Measurements from ENCODE around the gene AUTS2.

The AUTS2 gene

DNA sequence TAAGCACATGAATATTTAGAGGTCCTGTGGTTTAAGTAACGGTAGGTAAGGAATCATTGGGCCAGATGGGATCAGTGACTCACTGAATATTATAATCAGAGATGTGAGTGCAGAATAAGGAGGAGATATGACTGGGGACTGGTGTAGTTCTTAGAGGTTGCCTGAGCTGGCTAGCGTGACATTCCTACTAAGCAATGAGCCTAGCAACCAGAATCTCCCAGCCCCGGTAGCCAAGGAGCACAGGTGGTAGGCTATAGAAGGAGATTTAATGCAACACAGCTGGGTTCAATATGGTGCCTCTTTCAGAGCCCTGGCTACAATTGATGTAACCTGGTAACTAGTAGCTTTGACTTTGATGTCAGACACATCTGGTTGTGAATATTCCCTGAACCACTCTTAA is 641.6 kb downstream of the AUTS2 start:
- Histone ChIP-seq H3K27ac (ENCODE audit: poor library complexity, severe bottlenecking) (no peak overlapping the region), H3K9me3 (ENCODE audit: severe bottlenecking) (no peaks in the 10 kb centered on the region)
- ATAC-seq (ENCODE audit: low read depth) = no peak

DNA sequence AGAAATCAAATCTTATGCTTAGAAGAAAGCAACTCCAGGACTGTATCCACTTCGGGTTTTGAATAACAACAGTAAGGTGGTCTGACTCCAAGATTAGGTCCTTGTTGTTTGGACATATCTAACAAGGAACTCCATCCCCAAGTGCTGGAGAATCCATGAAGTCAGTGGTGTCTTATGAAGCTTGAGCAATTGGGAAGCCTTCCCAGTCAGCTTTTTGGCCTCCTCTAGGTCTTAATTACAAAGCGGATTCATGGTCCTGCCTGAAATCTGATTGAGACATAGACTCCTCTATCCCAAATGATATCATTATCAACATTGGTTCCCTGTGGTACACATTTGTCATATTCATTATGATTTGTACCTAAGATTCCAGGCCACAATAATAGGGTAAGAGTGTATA is 642.6 kb downstream of the AUTS2 start:
- Histone ChIP-seq H3K4me3 (ENCODE audit: severe bottlenecking) (no peak overlapping the region), H3K4me1 (ENCODE audit: insufficient read depth, poor library complexity, severe bottlenecking) (no peaks in the 10 kb centered on the region), H3K27ac (ENCODE audit: poor library complexity, severe bottlenecking) (no peak overlapping the region), H3K36me3 (ENCODE audit: low read depth) (no peaks in the 10 kb centered on the region), H3K27me3 (ENCODE audit: insufficient read depth, poor library complexity, severe bottlenecking) (no peaks in the 10 kb centered on the region), H3K9me3 (ENCODE audit: severe bottlenecking) (no peaks in the 10 kb centered on the region)
- TF ChIP-seq, protein P1, sequence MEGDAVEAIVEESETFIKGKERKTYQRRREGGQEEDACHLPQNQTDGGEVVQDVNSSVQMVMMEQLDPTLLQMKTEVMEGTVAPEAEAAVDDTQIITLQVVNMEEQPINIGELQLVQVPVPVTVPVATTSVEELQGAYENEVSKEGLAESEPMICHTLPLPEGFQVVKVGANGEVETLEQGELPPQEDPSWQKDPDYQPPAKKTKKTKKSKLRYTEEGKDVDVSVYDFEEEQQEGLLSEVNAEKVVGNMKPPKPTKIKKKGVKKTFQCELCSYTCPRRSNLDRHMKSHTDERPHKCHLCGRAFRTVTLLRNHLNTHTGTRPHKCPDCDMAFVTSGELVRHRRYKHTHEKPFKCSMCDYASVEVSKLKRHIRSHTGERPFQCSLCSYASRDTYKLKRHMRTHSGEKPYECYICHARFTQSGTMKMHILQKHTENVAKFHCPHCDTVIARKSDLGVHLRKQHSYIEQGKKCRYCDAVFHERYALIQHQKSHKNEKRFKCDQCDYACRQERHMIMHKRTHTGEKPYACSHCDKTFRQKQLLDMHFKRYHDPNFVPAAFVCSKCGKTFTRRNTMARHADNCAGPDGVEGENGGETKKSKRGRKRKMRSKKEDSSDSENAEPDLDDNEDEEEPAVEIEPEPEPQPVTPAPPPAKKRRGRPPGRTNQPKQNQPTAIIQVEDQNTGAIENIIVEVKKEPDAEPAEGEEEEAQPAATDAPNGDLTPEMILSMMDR (IDR thresholded peaks at IDR 0.05; ENCODE audit: poor library complexity, severe bottlenecking) = no peak
- no peak for DNase-seq (ENCODE audit: low spot score)
- no peak for ATAC-seq (ENCODE audit: low read depth)

More for the DNA sequence above, 641.6 kb downstream of the AUTS2 start:
- TF ChIP-seq, protein P1 (IDR thresholded peaks at IDR 0.05; ENCODE audit: poor library complexity, severe bottlenecking) = no peak
- Histone ChIP-seq H3K27me3 (ENCODE audit: insufficient read depth, poor library complexity, severe bottlenecking) (no peaks in the 10 kb centered on the region), H3K36me3 (ENCODE audit: low read depth) (no peaks in the 10 kb centered on the region), H3K4me1 (ENCODE audit: insufficient read depth, poor library complexity, severe bottlenecking) (no peaks in the 10 kb centered on the region), H3K4me3 (ENCODE audit: severe bottlenecking) (no peak overlapping the region)
- no peak for DNase-seq (ENCODE audit: low spot score)

DNA sequence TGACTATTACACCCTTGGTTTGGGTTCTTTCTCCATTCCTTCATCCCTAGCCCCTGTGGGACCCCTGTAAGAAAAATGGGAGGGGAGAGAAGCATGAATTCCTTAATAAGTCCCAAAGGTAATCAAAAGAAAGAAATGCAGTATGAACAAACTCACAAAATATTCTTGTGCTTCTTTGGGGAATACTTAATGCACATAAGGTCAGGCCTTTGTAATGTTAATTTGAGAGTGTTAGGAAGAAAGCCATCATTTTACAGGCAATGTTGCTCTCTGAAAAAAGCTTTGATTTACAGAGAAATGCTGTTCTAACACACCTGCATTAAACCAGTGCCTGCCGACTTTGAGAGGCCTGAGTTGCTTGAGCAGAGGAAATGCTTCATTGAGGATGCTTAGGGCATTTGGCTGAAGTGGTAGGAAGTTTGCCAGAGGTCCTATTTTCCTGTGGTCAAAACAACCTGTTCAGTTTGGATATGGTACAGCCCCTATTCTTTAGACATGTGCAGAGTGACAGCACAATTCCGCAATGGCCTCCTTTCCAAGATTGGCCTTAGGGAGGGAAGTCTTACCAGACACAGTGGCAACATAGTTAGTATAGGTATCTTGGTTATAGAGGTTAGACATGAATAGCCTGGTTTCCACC is 643.4 kb downstream of the AUTS2 start:
- Histone ChIP-seq H3K4me1 (ENCODE audit: insufficient read depth, poor library complexity, severe bottlenecking) (no peaks in the 10 kb centered on the region), H3K9me3 (ENCODE audit: severe bottlenecking) (no peaks in the 10 kb centered on the region), H3K36me3 (ENCODE audit: low read depth) (no peaks in the 10 kb centered on the region), H3K27me3 (ENCODE audit: insufficient read depth, poor library complexity, severe bottlenecking) (no peaks in the 10 kb centered on the region), H3K27ac (ENCODE audit: poor library complexity, severe bottlenecking) (no peak overlapping the region), H3K4me3 (ENCODE audit: severe bottlenecking) (no peak overlapping the region)
- DNase-seq (ENCODE audit: low spot score) (no peak), ATAC-seq (ENCODE audit: low read depth) (no peak)
- TF ChIP-seq, protein P1 (IDR thresholded peaks at IDR 0.05; ENCODE audit: poor library complexity, severe bottlenecking) = no peak

DNA sequence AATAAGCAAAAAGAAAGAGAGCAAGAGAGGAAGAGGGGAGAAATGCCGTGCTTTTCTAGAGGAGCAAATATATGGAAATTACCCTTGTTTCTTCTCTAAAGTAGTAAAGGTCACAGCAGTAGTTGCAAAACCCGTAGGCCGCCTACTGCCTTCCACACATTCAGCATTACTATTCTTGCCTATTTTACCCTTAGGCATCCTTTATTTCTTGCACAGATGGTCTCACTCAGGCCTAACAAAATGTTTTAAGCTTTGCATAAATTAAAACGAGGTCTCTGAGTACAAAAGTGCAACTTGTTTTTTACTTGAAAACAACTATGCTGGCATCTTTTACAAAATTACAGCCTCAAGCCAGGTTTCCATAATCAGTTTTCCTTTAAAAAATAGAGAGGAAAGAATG is 644.6 kb downstream of the AUTS2 start:
- DNase-seq (ENCODE audit: low spot score) = no peak
- Histone ChIP-seq H3K36me3 (ENCODE audit: low read depth) (no peaks in the 10 kb centered on the region), H3K27ac (ENCODE audit: poor library complexity, severe bottlenecking) (no peak overlapping the region), H3K4me1 (ENCODE audit: insufficient read depth, poor library complexity, severe bottlenecking) (no peaks in the 10 kb centered on the region), H3K4me3 (ENCODE audit: severe bottlenecking) (no peak overlapping the region), H3K27me3 (ENCODE audit: insufficient read depth, poor library complexity, severe bottlenecking) (no peaks in the 10 kb centered on the region), H3K9me3 (ENCODE audit: severe bottlenecking) (no peaks in the 10 kb centered on the region)
- TF ChIP-seq, protein P1 (IDR thresholded peaks at IDR 0.05; ENCODE audit: poor library complexity, severe bottlenecking) = no peak
- no peak for ATAC-seq (ENCODE audit: low read depth)

DNA sequence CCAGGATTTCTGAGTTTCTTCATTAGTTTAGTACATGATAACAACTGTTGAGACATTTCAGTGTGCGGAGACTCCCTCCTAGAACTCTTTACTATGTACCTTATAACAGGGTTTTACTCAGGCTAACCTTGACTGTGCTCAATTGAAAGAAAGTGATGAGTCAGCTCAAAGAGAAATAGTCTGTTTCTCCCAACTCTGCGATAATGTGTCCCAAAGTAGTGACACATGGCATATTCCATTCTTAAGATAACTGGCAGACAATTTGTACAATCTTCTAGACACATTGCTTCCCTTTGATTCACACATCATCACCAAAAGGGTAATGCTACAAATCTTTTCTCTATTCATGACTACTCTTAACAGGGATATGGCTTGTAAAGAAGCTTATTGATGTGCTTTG is 645.2 kb downstream of the AUTS2 start:
- Histone ChIP-seq H3K4me3 (ENCODE audit: severe bottlenecking) (no peak overlapping the region), H3K27me3 (ENCODE audit: insufficient read depth, poor library complexity, severe bottlenecking) (no peaks in the 10 kb centered on the region), H3K36me3 (ENCODE audit: low read depth) (no peaks in the 10 kb centered on the region), H3K9me3 (ENCODE audit: severe bottlenecking) (no peaks in the 10 kb centered on the region), H3K27ac (ENCODE audit: poor library complexity, severe bottlenecking) (no peak overlapping the region), H3K4me1 (ENCODE audit: insufficient read depth, poor library complexity, severe bottlenecking) (no peaks in the 10 kb centered on the region)
- no peak for ATAC-seq (ENCODE audit: low read depth)
- no peak for DNase-seq (ENCODE audit: low spot score)
- TF ChIP-seq, protein P1 (IDR thresholded peaks at IDR 0.05; ENCODE audit: poor library complexity, severe bottlenecking) = no peak
